ENCODE measurements around the gene TYW3. TPM values are rescaled to one million over a fixed set of nuclear protein-coding genes. Genes with fewer than 3 reads are reported as not detected.

TYW3 gene
- total RNA-seq, 1 donor from 2014 or later, result 11.4 TPM

GRCh38 chr1:74714429-74715235 is 18.3 kb upstream of the TYW3 start:
- H3K4me3 ChIP-seq (ENCODE audit: low read depth, low read length), result no peak overlapping the region
- no peak for TF ChIP-seq CTCF (conservative IDR thresholded peaks at IDR 0.05; ENCODE audit: low read depth, low read length)
- no peak for DNase-seq (ENCODE audit: low read depth)

- no peak for TF ChIP-seq CTCF (conservative IDR thresholded peaks at IDR 0.05; ENCODE audit: low read depth, low read length)
- no peak for DNase-seq (ENCODE audit: low read depth)
- no peak overlapping the region for H3K4me3 ChIP-seq (ENCODE audit: low read depth, low read length)
Observed at GRCh38 chr1:74715236-74715502, 17.8 kb upstream of the TYW3 start.

- H3K4me3 ChIP-seq (ENCODE audit: low read depth, low read length), result no peak overlapping the region
- DNase-seq (ENCODE audit: low read depth), result no peak
- TF ChIP-seq CTCF (conservative IDR thresholded peaks at IDR 0.05; ENCODE audit: low read depth, low read length), result no peak
Observed at GRCh38 chr1:74715806-74716205, 17.1 kb upstream of the TYW3 start.

- no peak for DNase-seq (ENCODE audit: low read depth)
- no peak for TF ChIP-seq CTCF (conservative IDR thresholded peaks at IDR 0.05; ENCODE audit: low read depth, low read length)
- no peak overlapping the region for H3K4me3 ChIP-seq (ENCODE audit: low read depth, low read length)
Observed at GRCh38 chr1:74716822-74717221, 16.1 kb upstream of the TYW3 start.

GRCh38 chr1:74717626-74718025 is 15.3 kb upstream of the TYW3 start:
- no peak for DNase-seq (ENCODE audit: low read depth)
- TF ChIP-seq CTCF (conservative IDR thresholded peaks at IDR 0.05; ENCODE audit: low read depth, low read length), result no peak
- H3K4me3 ChIP-seq (ENCODE audit: low read depth, low read length), result no peak overlapping the region

GRCh38 chr1:74726063-74726462 is 6.9 kb upstream of the TYW3 start:
- no peak overlapping the region for H3K4me3 ChIP-seq (ENCODE audit: low read depth, low read length)
- no peak for DNase-seq (ENCODE audit: low read depth)
- no peak for TF ChIP-seq CTCF (conservative IDR thresholded peaks at IDR 0.05; ENCODE audit: low read depth, low read length)

- DNase-seq (ENCODE audit: low read depth), result no peak
- no peak for TF ChIP-seq CTCF (conservative IDR thresholded peaks at IDR 0.05; ENCODE audit: low read depth, low read length)
- H3K4me3 ChIP-seq (ENCODE audit: low read depth, low read length), result no peak overlapping the region
Observed at GRCh38 chr1:74728736-74729135, 4.2 kb upstream of the TYW3 start.

Measured in epithelial cell of proximal tubule (primary cell).